ENCODE measurements around the gene GOLGA3. TPM values are rescaled to one million over a fixed set of nuclear protein-coding genes. Genes with fewer than 3 reads are reported as not detected.

GOLGA3 gene
- total RNA-seq, 1 donor from 2014 or later: 50.6 TPM

GRCh38 chr12:132729541-132730320, 98.9 kb downstream of the GOLGA3 start:
- DNase-seq: no peak
- no peak for TF ChIP-seq CTCF (IDR thresholded peaks at IDR 0.05; ENCODE audit: partially characterized antibody, unreplicated experiment)
- no peak overlapping the region for H3K4me3 Mint-ChIP-seq (ENCODE audit: unreplicated experiment)
- H3K36me3 Mint-ChIP-seq (ENCODE audit: unreplicated experiment): peaks cover 40% of the 10 kb centered on the region
- peaks cover 5% of the 10 kb centered on the region for H3K9me3 Mint-ChIP-seq (ENCODE audit: unreplicated experiment)
- H3K27me3 Mint-ChIP-seq (ENCODE audit: unreplicated experiment): peaks cover 6% of the 10 kb centered on the region
- peak overlapping the region; percentile 39 for H3K27ac Mint-ChIP-seq (ENCODE audit: unreplicated experiment)
- peaks cover 13% of the 10 kb centered on the region for H3K4me1 Mint-ChIP-seq (ENCODE audit: low read depth, unreplicated experiment)

DNA sequence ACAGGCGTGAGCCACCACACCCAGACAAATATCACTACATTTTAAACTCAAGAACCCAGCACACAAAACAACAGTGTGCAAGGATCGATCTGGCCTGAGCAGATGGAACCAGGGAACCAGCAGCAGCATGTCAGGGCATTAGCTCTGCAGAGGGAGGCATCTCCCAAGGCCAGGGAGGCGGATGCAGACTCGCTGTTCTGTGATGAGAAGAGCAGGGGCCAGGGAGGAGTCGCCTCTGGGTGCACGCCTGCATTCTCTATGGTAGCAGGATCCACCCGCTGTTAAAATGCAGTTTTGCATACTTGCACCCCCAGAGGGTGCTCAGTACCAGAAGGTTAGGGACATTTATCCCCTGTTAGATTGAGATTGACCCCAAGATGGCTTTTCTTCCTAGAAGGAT, 100.2 kb downstream of the GOLGA3 start:
- Mint-ChIP-seq H3K4me3 (ENCODE audit: unreplicated experiment) (no peak overlapping the region), H3K4me1 (ENCODE audit: low read depth, unreplicated experiment) (peaks cover 19% of the 10 kb centered on the region), H3K36me3 (ENCODE audit: unreplicated experiment) (peaks cover 37% of the 10 kb centered on the region), H3K27me3 (ENCODE audit: unreplicated experiment) (peaks cover 6% of the 10 kb centered on the region), H3K9me3 (ENCODE audit: unreplicated experiment) (peaks cover under 1% of the 10 kb centered on the region), H3K27ac (ENCODE audit: unreplicated experiment) (no peak overlapping the region)
- TF ChIP-seq CTCF (IDR thresholded peaks at IDR 0.05; ENCODE audit: partially characterized antibody, unreplicated experiment): no peak
- no peak for DNase-seq

- no peak overlapping the region for H3K4me3 Mint-ChIP-seq (ENCODE audit: unreplicated experiment)
- H3K36me3 Mint-ChIP-seq (ENCODE audit: unreplicated experiment): peaks cover 24% of the 10 kb centered on the region
- H3K9me3 Mint-ChIP-seq (ENCODE audit: unreplicated experiment): no peaks in the 10 kb centered on the region
- H3K4me1 Mint-ChIP-seq (ENCODE audit: low read depth, unreplicated experiment): peaks cover 19% of the 10 kb centered on the region
- TF ChIP-seq CTCF (IDR thresholded peaks at IDR 0.05; ENCODE audit: partially characterized antibody, unreplicated experiment): no peak
- no peak overlapping the region for H3K27ac Mint-ChIP-seq (ENCODE audit: unreplicated experiment)
- no peak for DNase-seq
- peaks cover 6% of the 10 kb centered on the region for H3K27me3 Mint-ChIP-seq (ENCODE audit: unreplicated experiment)
These were observed 101.4 kb downstream of the GOLGA3 start for GRCh38 chr12:132727091-132727794.

- Mint-ChIP-seq H3K27me3 (ENCODE audit: unreplicated experiment) (peaks cover 9% of the 10 kb centered on the region), H3K4me3 (ENCODE audit: unreplicated experiment) (no peak overlapping the region), H3K4me1 (ENCODE audit: low read depth, unreplicated experiment) (peaks cover 19% of the 10 kb centered on the region), H3K9me3 (ENCODE audit: unreplicated experiment) (no peaks in the 10 kb centered on the region), H3K36me3 (ENCODE audit: unreplicated experiment) (peaks cover 18% of the 10 kb centered on the region), H3K27ac (ENCODE audit: unreplicated experiment) (no peak overlapping the region)
- DNase-seq: no peak
- no peak for TF ChIP-seq CTCF (IDR thresholded peaks at IDR 0.05; ENCODE audit: partially characterized antibody, unreplicated experiment)
These were observed 102.3 kb downstream of the GOLGA3 start for GRCh38 chr12:132726386-132726785.

All from glutamatergic neuron (in vitro differentiated cells).